NOMO-1 treated with DMSO at 0.1 percent for 48 hours (cell line): ENCODE results near the gene RCN2.
"Not testable (repeated sequence)": the region's sequence is repeated elsewhere in the genome, so short reads cannot be mapped to it uniquely, and the experiment has no call there.

ENCODE experiments used
- DNase-seq: peaks from one replicate; lab custom pipeline; 2025; ENCODE audit not compliant: unreplicated experiment; lab: John Stamatoyannopoulos, UW

The RCN2 gene, protein sequence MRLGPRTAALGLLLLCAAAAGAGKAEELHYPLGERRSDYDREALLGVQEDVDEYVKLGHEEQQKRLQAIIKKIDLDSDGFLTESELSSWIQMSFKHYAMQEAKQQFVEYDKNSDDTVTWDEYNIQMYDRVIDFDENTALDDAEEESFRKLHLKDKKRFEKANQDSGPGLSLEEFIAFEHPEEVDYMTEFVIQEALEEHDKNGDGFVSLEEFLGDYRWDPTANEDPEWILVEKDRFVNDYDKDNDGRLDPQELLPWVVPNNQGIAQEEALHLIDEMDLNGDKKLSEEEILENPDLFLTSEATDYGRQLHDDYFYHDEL

DNA sequence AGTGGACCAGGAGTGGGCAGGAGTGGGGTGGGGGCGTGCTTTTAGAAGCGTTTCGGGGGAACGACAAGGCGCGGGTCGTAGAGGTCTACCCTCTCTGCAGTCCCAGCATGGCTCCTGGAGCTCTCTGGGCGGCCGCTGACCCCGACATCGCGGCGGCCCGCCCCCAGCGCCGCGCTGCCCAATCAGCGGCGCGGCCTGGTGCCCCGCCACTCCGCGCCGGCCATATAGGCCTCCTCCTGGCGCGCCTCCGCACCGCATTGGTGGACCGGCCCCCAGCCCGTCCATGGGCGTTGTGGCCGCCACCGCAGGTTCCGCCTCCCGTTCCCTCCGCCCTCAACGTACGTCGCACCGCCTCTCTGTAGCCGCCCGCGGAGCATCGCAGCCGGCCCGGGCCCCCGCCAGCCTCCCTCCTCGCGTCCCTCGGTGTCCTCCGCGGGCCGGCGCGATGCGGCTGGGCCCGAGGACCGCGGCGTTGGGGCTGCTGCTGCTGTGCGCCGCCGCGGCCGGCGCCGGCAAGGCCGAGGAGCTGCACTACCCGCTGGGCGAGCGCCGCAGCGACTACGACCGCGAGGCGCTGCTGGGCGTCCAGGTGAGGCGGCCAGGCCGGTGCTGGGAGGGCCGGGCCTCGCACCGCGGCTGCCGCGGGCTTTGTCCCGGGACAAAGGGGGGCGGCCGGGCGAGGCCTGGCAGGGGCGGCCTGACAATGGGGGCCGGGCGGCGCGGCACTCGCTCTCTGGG is at the start of gene RCN2:
TSS of gene RCN2 (plus strand) at position 353 of the 738 bp plus-strand sequence. CDS start at position 446, 93 bp downstream.
- peak; percentile 95 for DNase-seq

DNA sequence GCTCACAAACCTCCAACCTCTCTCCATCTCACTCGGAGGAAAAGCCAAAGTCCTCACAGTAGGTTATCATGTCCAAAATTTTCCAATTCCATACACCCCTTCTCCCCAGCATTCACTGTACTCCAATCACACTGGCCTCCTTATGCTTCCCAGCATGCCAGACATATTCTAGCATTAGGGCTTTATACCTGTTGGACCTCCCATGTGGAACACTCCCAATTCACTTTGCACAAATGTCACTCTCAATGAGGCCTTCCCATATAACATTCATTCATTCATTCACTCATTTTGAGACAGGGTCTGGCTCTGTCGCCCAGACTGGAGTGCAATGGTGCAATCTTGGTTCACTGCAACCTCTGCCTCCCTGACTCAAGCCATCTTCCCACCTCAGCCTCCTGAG is 46.3 kb upstream of the RCN2 start:
- DNase-seq, result no peak

DNA sequence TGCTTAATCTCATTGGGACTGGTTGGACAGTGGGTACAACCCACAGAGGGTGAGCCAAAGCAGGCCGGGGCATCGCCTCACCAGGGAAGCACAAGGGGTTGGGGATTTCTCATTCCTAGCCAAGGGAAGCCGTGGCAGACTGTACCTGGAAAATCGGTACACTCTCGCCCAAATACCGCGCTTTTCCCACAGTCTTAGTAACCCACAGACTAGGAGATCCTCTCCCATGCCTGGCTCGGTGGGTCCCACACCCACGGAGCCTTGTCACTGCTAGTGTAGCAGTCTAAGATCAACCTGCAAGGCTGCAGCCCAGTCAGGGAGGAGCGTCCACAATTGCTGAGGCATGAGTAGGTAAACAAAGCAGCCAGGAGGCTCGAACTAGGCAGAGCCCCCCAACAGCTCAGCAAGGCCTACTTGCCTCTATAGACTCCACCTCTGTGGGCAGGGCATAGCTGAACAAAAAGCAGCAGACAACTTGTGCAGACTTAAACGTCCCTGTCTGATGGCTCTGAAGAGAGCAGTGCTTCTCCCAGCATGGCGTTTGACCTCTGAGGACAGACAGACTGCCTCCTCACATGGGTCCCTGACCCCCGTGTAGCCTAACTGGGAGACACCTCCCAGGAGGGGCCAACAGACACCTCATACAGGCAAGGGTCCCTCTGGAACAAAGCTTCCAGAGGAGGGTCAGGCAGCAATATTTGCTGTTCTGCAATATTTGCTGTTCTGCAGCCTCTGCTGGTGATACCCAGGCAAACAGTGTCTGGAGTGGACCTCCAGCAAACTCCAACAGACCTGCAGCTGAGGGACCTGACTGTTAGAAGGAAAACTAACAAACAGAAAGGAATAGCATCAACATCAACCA is 44.0 kb upstream of the RCN2 start:
- not testable (repeated sequence) for DNase-seq

DNA sequence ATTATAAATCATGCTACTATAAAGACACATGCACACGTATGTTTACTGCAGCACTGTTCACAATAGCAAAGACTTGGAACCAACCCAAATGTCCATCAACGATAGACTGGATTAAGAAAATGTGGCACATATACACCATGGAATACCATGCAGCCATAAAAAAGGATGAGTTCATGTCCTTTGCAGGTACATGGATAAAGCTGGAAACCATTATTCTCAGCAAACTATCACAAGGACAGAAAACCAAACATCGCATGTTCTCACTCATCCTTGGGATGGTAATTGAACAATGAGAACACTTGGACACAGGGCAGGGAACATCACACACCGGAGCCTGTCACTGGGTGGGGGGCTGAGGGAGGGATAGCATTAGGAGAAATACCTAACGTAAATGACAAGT is 38.7 kb upstream of the RCN2 start:
- not testable (repeated sequence) for DNase-seq

DNA sequence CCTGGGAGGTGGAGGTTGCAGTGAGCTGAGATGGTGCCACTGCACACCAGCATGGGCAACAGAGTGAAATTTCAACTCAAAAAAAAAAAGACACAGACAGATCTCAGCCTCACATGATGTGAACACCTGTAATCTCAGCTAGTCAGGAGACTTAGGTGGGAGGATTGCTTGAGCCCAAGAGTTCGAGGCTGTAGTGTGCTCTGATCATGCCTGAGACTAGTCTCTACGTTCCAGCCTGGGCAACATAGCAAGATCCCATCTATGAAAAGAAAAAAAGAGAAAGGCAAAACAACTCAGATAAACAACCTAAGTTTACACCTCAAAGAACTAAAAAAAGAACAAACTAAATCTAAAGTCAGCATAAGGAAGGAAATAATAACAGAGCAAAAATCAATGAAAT is 37.4 kb upstream of the RCN2 start:
- DNase-seq, result no peak

DNA sequence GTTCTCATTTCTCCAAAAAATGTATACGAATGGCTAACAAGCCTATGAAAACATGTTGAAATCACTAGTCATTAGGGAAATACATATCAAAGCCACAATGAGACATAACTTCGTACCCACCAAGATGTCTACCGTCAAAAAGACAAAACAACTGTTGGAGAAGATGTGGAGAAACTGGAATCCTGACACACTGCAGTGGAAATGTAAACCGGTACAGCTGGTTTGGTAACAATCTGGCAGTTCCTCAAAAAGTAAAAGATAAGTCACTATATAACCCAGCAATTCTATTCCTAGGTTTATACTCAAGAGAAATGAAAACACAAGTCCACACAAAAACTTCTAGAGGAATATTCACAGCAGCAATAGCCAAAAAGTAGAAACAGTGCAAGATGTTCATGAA is 33.4 kb upstream of the RCN2 start:
- no peak for DNase-seq

DNA sequence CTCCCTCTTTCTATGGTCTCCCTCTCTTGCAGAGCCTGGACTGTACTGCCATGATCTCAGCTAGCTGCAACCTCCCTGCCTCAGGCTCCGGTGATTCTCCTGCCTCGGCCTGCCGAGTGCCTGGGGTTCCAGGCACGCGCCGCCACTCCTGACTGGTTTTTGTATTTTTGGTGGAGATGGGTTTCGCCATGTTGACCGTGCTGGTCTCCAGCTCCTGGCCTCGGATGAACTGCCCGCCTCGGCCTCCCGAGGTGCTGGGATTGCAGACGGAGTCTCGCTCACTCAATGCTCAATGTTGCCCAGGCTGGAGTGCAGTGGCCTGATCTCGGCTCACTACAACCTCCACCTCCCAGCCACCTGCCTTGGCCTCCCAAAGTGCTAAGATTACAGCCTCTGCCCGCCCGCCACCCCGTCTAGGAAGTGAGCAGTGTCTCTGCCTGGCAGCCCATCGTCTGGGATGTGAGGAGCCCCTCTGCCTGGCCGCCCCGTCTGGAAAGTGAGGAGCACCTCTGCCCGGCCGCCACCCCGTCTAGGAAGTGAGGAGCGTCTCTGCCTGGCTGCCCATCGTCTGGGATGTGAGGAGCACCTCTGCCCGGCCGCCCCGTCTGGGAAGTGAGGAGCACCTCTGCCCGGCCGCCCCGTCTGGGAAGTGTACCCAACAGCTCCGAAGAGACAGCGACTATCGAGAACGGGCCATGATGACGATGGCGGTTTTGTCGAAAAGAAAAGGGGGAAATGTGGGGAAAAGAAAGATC is 32.2 kb upstream of the RCN2 start:
- DNase-seq, result not testable (repeated sequence)

DNA sequence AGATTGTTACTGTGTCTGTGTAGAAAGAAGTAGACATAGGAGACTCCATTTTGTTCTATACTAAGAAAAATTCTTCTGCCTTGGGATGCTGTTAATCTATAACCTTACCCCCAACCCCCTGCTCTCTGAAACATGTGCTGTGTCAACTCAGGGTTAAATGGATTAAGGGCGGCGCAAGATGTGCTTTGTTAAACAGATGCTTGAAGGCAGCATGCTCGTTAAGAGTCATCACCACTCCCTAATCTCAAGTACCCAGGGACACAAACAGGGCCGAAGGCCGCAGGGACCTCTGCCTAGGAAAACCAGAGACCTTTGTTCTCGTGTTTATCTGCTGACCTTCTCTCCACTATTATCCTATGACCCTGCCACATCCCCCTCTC is 31.6 kb upstream of the RCN2 start:
- DNase-seq, result not testable (repeated sequence)

DNA sequence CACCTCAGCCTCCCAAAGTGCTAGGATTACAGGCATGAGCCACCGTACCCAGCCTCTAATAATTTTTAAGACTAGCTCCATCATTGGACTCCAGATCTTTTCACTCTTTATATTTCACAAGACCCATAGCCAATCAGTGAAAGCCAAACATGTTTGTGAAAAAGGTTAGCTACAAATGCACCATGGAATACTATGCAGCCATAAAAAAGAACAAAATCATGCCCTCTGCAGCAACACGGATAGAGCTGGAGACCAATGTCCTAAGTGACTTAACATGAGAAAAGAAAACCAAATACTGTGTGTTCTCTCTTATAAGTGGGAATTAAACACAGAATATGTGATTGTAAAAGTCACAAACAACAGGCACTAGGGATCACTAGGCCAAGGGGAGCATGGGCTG is 29.6 kb upstream of the RCN2 start:
- DNase-seq, result no peak

DNA sequence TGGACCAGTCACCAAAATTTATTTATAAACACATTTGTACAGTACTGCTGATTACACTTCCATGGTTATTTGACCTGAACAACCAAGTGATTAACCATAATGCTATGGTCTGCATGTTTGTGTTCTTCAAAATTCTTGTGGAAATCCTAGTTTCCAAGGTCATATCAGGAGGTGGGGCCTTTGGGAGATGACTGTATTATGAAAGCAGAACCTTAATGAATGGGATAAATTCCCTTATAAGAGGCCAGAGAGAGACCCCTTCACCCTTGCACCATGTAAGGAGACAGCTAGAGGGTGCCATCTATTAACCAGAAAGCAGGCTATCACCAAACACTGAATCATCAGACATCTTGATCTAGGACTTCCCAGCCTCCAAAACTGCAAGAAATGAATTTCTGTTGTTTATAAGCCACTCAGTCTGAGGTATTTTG is 28.3 kb upstream of the RCN2 start:
- peak; percentile 12 for DNase-seq

DNA sequence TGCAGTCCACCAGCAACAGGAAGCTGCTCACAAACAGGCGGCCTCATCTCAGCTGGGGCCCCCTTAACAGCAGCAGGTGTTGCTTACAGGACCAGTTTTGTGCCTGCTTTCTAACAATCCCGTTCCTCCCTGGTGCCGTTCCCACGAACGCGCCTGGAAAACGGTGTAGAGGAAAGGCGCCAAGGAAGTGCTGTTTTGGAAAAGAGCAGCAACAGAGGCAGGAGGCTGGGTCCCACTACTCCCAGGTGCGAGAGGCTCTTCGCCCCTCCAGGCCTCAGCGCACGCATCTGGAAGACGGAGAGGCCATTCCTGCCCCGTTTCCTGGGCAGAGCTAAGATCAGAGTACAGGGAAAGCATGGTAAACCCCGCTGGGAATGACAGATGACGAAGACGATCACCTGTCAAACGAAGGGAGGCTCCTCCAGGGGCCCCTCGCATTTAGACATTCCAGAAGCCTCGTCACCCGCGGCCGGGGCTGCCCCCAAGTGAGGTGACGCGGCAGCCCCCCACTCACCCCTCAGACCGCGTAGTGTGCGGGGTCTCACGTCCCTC is 27.0 kb upstream of the RCN2 start:
- DNase-seq, result no peak

DNA sequence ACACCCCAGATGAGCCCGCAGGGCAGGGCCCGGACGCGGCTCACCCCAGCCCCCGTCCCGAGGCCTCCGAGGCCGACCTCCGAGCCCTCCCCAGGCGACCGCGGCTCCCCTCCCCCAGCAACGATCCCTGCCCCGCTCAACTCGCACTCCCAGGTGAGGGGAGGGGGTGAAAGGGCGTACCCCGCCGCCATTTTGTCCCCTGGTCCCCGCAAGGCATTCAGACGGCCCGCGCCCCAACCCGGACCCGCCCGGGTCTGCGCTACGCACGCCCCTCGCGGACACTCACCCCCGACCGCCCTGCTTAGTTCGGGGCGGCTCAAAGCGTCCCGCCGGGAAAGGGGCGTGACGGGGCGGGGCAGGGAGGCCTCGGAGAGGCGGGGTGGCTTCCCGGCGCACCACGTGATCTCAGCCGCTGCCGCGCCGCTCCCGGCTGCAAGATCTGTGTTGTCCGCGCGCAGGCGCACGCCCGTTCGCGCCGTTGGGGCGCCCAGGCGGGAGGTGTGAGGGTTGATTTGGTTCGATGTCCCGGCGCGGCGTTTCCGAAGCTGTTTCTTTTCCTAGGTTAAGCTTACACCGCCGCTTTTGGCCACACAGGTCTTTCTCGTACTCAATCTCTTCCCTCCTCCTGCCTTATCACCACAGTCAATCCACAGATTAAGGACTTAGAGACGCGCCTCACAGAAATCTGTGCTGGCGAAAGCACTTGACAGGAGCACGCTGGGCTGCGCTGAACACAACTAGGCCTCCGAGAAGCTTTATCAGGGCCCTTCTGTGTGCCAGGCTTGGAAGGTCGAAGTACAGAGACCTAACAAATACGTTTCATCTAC is 26.3 kb upstream of the RCN2 start, which contains the start of gene SCAPER:
TSS of gene SCAPER (minus strand) at position 328 of the 827 bp plus-strand sequence. CDS start 21,523 bp downstream, outside the sequence.
- DNase-seq, result peak; percentile 83

DNA sequence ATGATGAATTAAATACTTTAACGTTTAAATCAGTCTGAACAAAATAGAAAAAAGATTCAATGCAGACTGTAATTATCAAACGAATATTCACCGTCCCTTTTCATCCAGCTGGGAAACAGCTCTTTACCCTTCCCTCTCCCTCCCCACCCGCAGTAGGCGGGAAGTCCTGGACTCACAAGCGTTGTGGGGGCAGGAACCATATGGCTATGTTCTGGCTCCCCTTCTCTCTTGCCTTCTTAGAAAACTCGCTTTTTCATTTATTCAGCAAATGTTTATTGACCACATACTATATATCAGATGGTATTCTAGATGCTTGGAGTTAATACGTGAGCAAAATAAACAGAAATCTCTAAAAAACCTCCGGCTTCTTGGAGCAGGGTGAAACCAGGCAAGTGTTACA is 25.7 kb upstream of the RCN2 start:
- no peak for DNase-seq

DNA sequence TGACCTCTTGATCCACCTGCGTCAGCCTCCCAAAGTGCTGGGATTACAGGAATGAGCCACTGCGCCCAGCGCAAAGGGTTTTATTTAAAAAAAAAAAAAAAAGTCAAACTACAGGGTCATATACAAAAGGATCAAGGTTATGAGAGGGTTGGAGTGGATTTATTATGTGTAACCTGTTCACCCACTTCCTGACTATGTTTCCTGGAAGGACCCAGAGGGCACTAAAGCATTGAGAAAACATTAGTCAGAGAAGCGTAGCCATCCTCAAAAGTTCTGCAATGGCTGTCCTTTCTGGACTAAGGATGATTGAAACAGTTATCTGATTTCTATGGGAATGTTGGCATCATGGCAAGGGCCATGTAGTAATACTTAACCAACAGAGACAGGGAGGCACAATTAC is 19.1 kb upstream of the RCN2 start:
- DNase-seq, result no peak

DNA sequence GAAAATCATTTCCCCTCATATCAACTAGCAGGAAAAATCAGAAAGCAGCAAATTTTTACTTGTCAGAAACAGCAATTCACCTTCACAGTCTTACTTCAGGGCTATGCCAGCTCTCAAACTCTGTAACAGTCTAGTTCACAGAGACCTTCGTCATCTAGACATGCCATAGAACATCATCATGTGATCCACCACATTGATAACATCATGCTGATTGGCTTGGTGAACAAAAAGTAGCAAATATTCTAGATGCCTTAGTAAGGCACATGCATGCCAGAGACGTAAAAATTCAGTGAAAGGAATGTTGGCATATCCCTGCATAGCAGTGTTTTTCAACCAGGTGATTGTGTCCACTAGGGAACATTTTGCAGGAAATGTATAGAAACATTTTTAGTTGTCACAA is 17.8 kb upstream of the RCN2 start:
- no peak for DNase-seq

DNA sequence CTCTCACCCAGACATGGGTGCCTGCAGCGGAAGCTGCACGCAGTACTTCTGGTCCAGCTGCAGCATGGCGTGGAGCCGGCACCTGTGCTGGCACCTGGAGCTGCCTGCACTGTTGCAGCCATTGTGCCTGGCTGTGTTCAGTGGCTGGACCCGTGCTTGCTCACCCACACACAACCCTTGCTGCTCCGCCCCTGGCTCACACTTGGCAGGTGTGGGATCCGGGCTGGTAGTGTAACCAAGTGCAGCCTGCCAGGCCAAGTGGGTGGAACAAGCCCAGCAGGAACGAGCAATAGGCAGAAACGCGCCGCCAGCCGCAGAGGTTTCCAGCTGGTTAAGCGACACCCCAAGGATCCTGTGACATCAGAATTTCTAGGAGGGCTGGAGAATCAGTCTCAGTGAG is 15.2 kb upstream of the RCN2 start:
- DNase-seq, result no peak

DNA sequence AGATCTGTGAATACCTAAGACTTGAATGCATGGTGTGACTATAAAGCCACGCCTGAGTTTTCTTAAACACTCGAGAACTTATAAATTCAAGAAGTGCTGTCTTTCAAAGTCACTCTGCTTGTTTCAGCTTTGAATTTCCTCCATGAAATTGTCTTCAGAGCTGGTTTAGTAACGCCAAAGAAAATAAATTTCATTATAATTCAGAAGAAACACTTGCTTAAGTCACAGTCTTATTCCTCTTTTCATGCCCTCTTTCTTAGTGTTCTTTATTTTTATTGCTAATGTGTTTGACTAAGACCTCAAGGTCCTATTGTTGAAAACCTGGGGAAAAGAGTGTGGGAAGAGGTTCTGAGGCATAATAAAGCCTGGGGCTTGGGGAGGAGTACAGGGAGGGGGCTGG is 3.3 kb upstream of the RCN2 start:
- no peak for DNase-seq

DNA sequence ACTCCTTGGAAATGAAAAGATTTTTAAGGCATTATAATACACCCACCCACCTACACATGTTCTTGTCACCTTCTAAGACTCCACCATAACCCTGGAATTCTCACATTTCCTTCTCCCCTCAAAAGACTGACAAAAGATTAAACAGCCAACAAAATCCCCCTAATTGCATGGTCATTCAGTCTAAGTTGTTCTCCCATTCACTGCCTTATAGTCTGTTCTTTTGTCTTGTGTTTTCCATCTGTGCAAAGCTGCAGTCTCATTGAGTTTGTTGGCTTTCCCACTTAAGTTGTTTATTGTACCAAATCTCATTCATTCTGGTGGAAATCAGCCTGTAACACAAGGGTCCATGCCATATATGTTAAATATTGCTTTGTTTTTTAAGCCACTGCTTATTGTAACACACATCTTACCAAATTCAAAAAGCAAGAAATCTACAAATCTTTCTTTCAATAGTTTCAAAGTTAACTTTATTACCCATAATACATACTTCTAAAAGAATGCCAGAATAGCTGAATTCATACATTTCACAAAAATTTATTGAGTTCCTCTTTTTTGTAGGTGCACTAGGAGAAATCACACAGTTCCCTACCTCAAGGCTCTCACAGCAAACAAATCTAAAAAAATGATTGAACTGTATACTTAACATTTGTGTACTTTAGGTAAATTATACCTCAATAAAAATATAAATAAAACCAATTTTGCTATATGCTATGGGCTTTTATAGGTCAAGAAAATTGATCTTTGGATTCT is 2.4 kb upstream of the RCN2 start:
- DNase-seq, result no peak

DNA sequence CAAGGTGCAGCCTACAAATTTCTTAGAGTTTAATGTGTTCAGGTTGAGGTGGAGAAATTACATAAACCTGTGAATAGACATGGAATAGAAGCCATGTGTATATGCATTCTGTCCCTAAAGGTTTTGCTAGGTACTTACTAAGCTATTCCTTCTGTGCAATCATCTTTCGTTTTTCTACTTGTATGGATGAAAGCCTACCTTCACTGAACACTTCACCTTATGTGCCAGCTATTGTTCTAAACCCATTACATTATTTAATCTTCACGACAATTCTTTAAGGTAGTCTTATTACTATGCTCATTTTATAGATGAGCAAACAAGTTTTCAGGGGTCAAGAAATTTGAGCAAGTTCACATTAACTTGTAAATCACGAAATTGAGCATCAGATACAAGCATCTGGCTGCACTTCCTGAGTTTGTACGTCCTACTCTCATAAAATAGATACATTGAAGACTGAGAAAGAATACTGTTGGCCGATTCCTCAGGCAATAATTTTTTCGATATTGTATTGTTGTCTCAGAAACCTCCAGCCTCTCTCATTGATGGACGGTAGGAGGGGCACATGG is 635 bp upstream of the RCN2 start:
- DNase-seq, result no peak
